AG10803 (cell line): Measurements from ENCODE around the gene BNIPL.

Experiments used
- DNase-seq: peaks from one replicate; pipeline ENCODE4 v3.0.0; 2010; ENCODE audit warnings: low read depth
- H3K4me3 ChIP-seq: 2 replicates; pipeline ENCODE4 v1.5.1; 2011; ENCODE audit warnings: mild to moderate bottlenecking, low read length, control low read depth
- TF ChIP-seq, protein P1 (sequence below): conservative IDR thresholded peaks from 2 replicates; pipeline ENCODE4 v1.5.1; 2011; ENCODE audit warnings: mild to moderate bottlenecking, low read length, control low read depth, inconsistent platforms

Gene BNIPL

DNA sequence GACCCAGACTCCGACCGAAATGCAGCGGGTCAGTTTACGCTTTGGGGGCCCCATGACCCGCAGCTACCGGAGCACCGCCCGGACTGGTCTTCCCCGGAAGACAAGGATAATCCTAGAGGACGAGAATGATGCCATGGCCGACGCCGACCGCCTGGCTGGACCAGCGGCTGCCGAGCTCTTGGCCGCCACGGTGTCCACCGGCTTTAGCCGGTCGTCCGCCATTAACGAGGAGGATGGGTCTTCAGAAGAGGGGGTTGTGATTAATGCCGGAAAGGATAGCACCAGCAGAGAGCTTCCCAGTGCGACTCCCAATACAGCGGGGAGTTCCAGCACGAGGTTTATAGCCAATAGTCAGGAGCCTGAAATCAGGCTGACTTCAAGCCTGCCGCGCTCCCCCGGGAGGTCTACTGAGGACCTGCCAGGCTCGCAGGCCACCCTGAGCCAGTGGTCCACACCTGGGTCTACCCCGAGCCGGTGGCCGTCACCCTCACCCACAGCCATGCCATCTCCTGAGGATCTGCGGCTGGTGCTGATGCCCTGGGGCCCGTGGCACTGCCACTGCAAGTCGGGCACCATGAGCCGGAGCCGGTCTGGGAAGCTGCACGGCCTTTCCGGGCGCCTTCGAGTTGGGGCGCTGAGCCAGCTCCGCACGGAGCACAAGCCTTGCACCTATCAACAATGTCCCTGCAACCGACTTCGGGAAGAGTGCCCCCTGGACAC, 11.7 kb downstream of the BNIPL start:
- peak overlapping the region; percentile 82 for H3K4me3 ChIP-seq
- peak; percentile 65 for DNase-seq
- TF ChIP-seq, protein P1, sequence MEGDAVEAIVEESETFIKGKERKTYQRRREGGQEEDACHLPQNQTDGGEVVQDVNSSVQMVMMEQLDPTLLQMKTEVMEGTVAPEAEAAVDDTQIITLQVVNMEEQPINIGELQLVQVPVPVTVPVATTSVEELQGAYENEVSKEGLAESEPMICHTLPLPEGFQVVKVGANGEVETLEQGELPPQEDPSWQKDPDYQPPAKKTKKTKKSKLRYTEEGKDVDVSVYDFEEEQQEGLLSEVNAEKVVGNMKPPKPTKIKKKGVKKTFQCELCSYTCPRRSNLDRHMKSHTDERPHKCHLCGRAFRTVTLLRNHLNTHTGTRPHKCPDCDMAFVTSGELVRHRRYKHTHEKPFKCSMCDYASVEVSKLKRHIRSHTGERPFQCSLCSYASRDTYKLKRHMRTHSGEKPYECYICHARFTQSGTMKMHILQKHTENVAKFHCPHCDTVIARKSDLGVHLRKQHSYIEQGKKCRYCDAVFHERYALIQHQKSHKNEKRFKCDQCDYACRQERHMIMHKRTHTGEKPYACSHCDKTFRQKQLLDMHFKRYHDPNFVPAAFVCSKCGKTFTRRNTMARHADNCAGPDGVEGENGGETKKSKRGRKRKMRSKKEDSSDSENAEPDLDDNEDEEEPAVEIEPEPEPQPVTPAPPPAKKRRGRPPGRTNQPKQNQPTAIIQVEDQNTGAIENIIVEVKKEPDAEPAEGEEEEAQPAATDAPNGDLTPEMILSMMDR, result no peak; the same call in 1 of the 2 replicates

DNA sequence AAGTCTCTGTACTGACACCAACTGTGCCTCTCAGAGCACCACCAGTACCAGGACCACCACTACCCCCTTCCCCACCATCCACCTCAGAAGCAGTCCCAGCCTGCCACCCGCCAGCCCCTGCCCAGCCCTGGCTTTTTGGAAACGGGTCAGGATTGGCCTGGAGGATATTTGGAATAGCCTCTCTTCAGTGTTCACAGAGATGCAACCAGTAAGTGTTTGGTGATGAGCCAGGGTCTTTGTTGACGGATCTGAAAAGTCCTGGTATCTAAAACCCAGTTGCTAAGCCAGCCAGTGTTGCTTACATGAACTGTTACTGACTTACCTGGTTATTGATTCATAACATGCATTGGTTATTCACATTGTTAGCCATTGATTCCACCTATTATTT, 12.3 kb downstream of the BNIPL start:
- DNase-seq, result no peak
- TF ChIP-seq, protein P1, result peak; percentile 60; the same call in 1 of the 2 replicates
- peak overlapping the region; percentile 82 for H3K4me3 ChIP-seq

DNA sequence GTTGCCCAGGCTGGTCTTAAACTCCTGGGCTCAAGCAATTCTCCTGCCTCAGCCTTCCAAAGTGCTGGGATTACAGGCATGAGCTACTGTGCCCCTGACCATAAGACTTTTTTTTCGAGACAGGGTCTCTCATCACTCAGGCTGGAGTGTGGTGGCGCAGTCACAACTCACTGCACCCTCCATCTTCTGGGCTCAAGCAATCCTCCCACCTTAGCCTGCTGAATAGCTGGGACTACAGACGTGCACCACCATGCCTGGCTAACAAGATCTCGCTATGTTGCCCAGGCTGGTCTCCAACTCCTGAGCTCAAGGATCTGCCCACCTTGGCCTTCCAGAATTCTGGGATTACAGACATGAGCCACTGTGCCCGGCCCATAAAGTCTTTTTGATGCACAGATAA, 13.1 kb downstream of the BNIPL start:
- DNase-seq, result no peak
- TF ChIP-seq, protein P1, result no peak
- H3K4me3 ChIP-seq, result no peak overlapping the region

DNA sequence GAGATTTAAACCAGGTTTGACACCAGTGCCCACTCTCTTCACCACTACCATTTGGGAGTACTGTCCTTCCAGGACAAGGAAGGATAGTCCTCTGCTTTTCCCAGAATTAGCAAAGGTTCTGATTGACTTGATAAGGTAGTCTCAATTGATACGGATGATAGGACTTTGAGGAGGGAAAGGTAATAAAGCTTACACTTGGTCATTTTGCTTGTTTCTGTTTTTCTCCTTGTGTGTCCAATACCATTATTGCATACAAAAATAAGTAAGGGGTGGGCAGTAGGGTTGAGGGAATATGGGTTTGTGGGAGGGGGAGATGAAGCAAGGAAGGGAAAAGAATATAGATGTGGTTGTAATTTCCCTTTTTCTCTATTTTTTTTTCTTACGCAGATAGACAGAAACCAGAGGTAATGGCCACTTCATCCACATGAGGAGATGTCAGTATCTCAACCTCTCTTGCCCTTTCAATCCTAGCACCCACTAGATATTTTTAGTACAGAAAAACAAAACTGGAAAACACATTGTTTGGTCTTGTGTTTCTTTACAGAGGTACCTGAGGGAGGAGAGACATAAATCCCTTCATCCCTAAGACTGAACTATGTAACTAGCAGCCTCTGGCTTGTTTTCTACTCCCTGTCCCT, 13.8 kb downstream of the BNIPL start:
- DNase-seq, result no peak
- no peak overlapping the region for H3K4me3 ChIP-seq
- TF ChIP-seq, protein P1, result no peak

DNA sequence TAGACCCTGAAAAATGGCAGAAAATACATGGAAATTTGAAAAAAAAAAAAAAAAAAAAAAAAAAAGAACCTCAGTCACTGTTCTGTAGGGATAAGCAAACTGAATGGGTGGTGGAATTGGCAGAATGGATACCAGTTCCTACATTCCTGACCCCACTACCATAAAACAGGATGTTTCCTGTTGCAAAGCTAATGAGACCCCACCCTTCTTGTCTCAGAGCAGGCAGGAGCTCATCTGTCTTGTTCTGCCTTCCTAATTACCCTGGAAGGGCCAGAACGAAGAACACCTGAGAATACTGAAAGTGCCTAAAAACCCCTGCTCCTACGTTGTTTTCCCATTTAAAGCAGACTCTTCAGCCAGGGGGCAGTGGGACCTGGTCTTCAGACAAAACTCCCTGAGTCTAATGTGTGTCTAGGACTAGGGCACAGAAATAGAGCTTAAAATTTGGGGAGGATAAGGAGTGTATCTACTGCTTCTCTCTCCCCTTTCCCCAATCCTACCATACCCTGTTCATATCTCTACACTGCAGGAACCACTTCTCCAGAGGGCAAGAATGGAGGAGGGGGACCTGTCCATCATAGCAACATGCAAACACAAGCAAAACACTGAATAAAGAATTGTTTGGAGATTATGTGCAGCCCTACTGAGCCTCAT, 15.1 kb downstream of the BNIPL start:
- H3K4me3 ChIP-seq, result no peak overlapping the region
- no peak for DNase-seq
- TF ChIP-seq, protein P1, result no peak

DNA sequence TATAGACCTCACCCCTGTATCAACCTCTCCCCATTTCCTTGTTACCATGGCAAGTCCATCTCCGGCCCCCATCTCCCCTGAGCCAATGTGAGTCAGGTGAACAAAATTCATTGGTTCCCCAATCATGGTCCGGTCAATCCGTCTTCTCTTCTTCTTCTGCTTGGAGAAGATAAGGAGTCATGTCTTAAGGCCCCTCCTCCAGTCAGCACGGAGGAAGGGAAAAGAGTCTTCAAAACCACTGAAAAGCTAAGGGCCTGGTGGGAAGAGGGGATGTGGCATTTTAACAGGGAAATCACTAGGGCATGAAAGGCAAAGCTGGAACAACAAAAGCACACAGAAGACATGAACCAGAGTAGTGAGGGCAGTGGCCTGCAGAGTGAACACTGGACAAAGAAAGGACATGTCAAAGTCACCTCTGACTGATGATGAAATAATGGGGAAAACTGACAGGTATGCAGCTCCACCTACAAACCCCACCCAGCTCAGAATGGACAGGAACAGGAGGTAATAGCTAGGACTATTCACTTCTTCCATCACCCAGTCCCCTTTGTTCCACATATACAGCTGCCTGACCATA, 18.7 kb downstream of the BNIPL start:
- TF ChIP-seq, protein P1, result no peak
- no peak overlapping the region for H3K4me3 ChIP-seq
- no peak for DNase-seq
